ENCODE measurements around the gene DCHS2.

DNA sequence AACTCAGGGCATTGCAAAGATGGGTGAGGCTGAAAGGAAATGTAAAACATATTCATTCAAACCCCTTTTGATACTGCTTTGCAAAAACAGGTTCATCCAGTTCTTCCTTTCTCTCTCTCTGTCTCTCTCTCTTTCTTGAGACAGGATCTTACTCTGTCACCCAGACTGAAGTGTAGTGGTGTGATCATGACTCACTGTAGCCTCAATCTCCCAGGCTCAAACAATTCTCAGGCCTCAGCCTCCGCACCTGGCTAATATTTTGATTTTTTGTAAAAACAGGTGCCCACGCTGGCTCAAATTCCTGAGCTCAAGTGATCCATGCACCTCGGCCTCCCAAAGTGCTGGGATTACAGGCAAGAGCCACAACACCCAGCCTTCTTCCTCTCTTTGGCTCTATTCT, 15.6 kb upstream of the DCHS2 start:
- no peak for TF ChIP-seq POLR2AphosphoS5 (IDR thresholded peaks at IDR 0.05)
- TF ChIP-seq CTCF (IDR thresholded peaks at IDR 0.05): no peak
- no peak for TF ChIP-seq POLR2A (IDR thresholded peaks at IDR 0.05)
